CMK (cell line): ENCODE measurements around the gene LIPM.
"Not testable (repeated sequence)": the region's sequence is repeated elsewhere in the genome, so short reads cannot be mapped to it uniquely, and the experiment has no call there.

Experiments used
- DNase-seq: peaks from one replicate; pipeline ENCODE4 v3.0.0-alpha.2; 2010; ENCODE audit warnings: low read depth

LIPM gene

DNA sequence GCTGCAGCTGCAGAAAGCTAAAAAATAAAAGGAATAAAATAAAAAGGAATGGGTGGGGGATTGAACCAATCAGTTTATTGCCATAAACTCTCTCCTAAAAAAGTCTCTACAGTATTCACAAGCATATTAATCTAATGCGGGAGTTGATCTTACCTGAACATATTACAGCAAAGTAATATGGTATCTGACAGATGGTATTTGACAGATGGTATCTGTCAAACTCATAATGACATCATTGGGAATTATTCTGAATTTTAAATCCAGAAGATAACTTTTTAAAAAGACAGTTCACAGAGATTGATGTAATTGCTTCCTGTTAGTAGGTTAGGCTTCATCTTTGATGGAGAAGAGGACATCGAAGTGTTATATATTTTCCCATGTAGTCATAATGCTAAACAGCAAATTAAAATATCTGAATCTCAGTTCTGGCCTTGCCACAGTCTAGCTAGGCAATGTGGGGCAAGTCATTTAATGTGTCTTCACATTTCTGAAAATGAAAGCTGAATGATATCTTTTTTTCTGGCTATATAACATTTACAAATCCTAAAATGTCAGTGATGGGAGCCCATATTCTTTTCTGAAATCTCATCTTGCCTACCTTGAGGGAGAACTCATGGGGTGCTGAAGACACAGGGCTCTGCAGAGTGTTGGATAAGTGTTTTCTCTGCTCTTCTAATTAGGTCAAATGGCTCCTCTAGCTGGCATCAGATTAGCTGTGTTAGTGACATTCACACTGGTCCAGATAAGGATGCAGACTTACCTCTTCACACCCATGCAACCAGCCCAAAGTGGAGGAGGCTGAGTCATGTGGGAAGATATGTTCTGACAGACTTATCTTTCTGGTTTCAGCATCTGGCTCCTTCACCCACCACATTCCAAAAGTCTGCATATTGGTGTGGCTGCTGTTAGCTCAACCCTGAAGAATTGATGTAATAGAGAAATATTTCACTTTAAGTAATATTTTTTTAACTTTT lies 2.1 kb upstream of the LIPM start:
- no peak for DNase-seq

DNA sequence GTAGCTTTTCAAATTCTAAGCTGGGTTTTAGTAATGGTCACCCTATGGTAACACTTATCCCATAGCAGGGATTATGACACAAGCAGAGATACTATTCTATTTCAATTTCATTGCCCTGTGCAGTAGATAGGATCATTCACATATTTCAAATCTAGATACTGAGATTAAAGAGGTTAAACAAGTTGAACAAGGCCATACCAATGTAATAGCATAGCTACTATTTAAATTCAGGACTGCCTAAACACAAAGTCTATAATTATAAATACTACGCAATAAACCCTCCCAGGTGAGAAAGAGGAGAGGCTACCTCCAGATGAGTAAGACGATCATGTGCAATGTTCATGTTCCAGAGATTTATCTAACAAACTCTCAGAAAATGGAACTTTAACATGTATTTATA lies 1.1 kb downstream of the LIPM start:
- DNase-seq: no peak

DNA sequence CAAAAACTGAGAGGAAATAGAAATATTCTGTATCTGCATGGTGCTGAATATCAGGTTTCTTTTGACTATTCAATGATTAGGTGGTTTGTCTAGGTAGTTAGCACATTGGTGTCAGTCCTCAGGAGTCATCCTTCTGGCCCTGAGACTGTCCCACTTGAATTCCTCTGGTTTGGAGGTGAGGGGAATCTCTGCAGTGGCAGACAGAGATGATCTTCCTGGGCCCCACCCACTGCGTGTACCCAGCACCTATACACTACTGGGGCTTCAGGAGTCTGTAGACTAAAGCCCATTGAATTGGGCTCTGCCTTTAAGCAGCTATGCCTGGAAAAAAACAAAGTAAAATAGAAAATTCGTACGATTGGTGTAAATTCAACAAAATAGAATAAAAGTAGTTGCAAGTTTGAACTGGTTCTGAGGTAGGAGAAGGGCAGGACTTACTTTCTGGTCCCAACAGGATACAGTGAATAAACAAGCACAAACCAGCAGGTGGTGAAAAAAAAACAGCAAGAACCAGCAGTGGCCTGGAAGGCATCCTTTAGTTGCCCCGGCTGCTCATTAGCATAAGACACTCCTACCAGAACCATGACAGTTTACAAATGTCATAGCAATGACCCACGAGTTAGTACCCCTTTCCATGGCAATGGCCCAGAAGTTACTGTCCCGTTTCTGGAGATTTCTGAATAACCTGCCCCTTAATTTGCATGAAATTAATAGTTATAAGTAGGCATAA lies 1.7 kb downstream of the LIPM start:
- no peak for DNase-seq

DNA sequence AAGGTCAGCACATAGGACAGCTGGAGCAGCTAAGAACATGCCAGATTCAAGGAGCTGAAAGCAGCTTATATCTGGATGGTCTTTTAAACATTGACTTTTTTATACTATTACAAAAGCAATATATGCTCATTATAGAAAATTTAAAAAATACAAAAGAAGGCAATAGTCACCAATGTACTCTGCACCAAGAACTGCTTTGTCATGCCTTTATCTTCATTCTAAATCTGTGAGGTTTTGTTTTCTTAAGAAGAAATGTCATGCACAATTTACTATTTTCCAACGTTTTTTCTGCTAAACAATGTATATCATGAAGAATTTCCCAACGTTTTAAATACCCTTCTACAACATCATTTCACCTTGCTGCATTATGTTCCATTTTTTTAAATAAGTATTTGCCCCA lies 2.8 kb downstream of the LIPM start:
- DNase-seq: no peak

DNA sequence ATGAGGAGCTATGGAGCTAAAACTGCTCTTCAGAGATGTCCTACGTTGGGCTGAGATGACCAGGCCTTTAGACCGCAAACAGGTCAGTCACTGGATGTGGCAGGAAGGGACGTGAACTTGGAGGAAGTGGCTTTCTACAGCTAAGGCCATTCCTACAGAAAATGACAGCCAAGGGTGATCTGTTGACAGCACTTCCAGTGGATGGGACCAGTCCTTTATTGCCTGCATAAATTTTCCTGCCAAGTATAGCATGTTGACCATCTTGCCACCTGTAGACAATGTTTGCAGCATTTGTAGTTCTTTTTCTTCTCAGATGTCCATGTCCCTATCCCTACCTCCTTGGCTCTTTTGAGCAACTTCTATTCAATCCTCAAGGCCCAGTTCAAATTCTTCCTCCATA lies 3.4 kb downstream of the LIPM start:
- DNase-seq: no peak

DNA sequence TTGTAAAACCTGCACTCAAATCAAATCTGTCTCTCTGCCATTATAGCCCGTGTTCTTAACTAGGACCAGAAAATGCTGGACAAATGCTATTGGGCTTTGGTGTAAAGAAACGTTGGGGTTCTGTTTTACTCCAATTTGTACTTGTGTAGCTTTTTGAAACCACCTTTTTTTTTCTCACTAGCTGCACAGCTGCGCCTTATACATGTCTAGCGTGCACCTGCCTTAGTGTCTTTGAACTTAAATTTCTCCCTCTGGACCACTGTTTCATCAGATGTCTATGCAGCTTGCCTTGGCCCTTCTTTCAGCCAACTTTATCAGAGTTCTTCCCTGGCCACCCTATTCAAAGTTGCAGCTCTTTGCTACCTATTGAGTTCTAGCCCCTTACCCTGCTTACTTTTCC lies 7.1 kb downstream of the LIPM start:
- DNase-seq: no peak

DNA sequence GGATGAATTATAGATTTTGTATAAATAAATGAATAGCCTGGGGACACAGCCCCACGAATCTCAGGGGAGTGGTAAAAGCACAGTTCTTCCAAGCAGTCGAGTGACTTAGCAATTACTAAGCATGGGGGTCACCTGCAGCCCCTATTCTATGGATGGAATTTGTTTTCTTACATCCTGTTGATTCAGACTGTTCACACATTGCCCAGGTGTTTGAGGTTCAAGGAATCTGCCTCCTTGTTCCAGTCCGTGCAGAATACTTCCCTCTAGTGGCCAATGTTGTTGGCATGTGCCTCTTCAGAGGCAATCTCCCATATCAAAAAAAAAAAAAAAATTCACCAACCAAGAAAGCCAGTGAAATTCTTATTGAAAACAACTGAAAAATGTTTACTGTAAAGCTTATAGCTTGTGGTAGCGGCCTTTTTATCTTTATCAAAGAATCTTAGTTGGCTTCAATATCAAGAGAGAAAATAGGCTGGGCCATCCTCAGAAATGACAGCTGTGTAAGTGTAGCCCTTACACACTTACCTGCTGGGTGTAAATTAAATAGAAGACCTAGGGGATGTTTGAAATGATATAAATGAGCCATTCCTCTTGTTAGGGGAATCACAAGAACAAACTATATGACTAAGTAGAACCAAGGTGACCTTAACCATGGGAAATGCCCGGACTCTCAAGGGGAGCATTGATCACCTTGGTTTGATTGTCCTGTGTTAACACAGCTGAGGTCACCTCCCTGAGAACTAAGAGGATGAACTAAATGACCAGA lies 7.8 kb downstream of the LIPM start:
- DNase-seq: no peak

DNA sequence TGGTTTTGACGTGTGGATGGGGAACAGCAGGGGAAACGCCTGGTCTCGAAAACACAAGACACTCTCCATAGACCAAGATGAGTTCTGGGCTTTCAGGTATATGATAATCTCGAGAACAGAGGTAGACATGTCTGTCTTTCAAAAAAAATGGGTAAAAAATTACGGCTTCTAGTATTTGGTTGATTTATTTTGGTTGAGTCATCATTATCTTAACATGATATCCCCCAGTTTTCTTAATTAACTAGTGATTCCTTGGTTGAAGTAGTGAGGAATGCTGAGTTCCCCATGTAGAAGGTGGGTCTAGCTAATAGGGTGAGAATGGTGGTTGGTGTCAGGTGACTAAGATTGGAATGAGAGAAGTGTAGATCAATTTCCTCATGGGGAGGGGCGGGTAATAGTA lies 10.7 kb downstream of the LIPM start:
- DNase-seq: no peak

DNA sequence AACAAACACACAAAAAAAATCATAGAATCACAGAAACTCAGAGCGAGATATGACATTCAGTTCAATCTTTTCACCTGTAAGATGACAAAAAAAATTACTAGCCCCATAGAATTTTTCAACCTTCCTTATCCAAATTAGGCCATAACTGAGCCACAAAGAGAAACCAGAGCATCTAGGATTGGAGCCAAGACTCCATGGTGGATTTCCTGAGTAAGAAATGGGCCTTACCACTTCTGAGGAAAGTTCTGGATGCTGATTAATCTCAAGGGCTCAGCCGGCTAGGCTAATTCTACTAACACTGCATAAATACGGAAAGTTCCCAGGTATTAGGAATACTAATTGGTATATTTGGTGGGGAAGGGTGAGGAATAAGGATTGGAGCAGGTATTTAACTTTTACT lies 16.8 kb downstream of the LIPM start:
- no peak for DNase-seq

DNA sequence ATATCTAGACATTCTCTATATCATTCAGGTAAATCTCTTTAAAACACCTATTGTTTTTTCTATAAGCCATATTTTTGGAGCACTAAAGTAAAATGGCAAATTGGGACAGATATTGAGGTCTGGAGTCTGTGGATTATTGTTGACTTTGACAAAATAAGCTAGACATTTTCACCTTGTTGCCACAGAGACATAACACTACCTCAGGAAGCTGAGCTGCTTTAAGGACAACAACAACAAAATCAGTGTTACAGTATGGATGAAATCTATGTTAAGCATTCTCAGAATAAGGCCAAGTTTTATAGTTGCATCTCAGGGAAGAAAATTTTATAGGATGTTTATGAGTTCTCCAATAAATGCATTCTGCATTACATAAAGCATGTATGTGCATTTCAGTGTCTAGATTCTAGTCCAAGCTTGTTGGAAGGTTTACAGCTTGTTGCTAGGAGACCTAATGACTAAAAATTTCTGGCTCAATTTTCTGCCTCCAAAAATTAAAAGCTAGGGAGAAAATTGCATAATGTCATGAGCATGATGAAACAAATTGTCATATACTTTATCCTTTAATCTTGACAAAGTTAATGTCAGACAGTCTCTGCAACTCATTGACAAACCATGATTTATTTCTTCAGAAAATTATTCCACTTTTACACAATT lies 18.3 kb downstream of the LIPM start:
- DNase-seq: no peak

DNA sequence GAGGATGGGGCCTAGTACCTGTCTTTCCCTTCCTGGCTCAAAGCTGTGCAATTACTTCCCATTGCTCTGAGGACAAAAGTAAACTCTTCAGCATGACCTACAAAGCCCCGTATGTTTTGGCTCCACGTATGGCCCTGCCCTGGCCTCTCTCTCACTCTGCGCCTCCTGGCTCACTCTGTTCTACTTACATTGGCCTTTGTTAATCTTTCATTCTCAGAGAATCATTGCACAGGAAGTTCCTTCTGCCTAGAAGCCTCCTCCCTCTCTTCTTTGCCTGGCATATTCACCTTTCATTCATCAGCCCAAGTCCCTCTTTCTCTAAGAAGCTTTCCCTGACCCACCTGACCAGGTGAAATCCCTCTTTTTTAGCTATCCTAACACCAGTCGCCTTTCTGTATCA lies 23.9 kb downstream of the LIPM start:
- DNase-seq: no peak

DNA sequence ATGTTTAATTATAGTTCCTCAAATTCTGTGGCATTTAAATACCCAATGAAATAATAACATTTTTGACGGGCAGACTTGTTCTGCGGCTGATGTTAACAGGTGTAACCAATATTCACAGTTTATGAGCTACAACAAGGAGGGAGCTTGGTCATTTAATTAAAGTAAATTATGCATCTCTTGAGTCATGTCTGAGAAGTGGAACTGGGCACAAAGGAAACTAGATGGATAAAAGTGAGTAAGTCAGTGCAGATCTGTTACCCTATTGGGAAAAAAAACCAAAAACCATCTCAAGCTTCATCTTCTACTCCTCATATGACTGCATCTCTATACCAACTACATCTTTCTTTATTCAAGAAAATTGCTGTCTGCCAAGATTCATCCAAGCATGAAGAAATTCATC lies 25.1 kb downstream of the LIPM start:
- DNase-seq: no peak

DNA sequence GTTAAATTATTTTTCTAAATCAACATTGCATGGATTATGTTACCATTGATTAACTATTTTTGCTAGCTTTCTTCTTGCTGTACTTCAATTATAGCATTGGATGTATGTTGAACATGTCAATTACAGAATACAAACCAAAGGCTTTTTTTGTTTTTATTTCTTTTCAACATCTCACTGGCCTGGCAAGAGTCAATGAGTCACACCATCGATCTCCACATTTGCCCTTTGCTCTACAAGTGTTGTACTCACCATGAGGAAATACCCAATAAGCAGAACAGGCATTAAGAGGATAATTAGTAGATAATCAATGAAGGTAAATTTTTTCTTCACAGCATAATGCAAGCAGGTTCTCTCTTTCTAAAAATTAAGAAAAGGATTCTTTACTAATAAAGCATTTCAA lies 25.8 kb downstream of the LIPM start:
- no peak for DNase-seq

DNA sequence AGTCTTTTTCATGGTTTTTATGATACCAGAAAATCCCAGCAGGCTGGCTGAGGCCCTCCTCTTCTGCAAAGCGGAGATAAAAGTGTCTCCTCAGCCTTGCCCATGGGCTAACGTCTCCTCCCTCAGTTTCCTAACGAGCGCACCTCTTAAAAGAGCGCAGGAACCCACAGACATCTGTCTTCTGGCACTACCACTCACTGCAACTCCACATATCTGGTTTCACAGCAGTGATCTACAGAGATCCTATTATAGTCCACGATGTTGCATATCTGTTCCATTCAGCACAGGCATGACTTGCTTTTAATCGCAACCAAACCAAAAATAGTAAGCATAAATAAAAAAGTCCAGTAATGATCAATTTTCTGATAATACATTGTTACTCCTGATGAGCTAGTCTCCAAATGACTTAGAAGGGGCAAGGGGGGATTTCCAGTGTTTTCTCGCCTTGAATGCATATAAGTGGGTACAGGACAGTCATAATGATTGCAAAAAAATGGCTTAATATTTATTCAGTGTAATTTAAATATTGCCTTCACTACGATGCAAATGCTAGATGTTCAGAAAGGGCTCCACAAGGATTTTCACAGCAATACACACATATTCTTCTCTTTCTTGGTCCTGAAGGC lies 28.2 kb downstream of the LIPM start:
- peak; percentile 11 for DNase-seq

DNA sequence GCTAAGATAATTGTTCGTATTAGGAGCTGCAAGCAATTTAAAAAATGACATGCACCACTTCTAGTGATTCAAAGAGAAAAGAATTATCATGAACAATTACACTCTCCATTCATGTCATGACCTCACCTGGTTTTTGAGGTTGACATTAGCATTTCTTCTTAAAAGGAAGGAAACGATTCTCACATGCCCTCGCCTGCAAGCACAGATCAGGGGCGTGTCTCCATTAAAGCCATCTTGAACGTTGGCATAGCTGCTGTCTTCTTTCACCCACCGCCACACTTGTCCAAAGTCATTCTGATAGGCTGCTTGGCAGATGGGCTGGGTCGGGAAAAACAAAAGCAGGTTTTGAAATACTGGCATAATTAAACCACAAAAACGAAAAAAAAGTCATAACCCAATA lies 29.2 kb downstream of the LIPM start:
- no peak for DNase-seq

DNA sequence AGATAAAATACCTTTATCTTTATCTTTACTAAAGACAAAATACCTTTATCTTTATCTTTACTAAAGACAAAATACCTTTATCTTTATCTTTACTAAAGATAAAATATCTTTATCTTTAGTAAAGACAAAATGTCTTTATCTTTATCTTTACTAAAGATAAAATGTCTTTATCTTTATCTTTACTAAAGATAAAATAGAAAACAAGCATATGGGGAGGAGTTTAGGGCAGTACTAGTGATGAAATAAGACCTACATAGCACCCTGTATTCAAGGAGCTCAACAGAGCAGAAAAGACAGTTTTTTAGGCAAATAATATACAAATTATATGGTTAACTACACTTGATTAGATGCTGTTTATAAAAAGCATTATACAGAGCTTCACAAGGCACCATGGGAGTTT lies 29.8 kb downstream of the LIPM start:
- DNase-seq: no peak

DNA sequence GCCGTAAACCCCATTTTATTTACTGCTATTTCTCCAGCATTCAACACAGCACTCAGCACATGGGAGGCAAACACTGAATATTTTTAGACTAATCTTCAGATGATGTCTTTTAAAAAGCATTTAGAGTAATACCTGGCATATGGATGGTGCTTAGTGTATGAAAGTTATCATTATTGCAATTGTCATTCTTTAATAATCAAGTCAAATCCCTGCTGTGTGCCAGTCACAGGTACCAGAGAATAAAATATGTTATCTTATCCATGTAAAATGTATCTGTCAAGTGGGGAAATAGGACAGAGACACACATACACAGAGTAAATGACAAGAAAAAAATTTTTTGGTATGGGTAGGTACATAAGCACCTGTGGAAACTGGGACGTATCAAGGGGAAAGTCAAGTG lies 30.6 kb downstream of the LIPM start:
- DNase-seq: no peak

DNA sequence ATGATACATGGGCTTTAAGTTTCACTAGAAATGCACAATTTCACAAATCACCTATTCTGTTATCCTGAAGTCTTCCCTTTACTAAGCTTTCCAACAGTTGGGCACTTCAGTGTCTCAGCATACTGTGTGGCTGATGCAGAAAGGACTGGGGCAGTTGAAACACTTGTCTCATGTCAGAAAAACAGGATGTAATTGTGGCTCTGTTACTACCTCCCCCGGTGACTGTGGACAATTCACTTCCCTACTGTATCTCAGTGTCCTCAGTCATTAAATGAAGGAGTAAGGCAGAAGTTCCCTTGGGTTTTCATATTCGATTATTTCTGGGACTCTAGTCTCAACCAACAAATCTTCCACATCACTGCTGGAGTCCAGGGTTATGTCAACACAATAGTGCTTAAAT lies 31.2 kb downstream of the LIPM start:
- DNase-seq: no peak

DNA sequence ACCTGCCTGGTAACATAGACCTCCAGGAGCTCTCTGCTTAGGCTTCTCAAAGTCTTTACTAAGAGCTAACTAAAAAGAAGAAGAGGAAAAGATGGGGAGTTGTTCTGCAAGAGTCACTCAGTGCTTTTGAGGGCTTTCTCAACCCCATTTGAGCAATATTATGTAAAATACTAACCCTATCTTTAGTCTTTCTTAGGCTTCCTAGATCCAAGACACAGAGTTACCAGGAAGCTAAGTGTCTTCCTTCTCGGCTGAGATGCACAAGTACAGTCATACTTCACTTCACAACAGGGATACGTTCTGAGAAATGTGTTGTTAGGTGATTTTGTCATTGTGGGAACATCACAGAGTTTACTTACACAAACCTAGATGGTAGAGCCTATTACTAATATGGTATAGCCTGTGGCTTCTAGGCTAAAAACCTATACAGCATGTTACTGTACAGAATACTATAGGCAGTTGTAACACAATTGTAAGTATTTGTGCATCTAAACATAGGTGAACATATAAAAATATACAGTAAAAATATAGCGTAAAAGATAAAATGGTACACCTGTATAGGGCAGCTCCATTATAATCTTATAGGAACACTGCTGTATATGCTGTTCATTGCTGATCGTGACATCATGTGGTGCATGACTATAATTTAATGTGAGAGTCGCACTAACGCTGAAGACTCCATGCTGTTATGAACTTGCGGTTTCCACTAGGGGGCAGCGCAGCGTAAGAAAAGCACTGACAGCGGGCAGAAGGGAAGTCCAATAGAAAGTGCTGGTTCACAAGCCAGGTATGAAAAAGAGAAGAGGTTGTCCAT lies 32.8 kb downstream of the LIPM start:
- DNase-seq: peak; percentile 35

DNA sequence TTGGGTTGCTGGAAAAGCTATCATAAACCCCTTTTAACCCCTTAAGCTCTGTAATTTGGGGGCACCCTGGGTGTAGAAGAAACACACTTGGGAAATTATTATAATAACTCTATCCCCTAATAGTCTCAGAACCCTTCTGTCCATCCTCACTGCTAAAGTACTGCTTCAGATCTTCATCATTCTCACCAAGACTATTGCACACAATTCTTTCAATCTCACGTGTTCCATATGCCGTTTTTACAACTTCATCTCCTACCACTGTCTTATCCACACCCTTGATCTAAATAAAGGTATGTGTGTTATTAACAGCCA lies 33.3 kb downstream of the LIPM start:
- no peak for DNase-seq

DNA sequence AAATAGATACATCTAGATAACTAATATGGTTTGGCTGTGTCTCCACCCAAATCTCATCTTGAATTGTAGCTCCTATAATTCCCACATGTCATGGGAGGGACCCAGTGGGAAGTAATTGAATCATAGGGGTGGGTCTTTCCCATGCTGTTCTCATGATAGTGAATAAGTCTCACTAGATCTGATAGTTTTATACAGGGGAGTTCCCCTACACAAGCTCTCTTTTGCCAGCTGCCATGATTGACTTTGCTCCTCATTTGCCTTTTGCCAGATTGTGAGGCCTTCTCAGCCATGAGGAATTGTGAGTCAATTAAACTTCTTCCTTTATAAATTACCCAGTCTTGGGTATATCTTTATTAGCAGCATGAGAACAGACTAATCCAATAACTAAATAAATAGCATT lies 35.1 kb downstream of the LIPM start:
- not testable (repeated sequence) for DNase-seq
